Ascending aorta (tissue), 2 donors: ENCODE results near the gene GARIN6. TPM values are rescaled to one million over a fixed set of nuclear protein-coding genes. Genes with fewer than 3 reads are reported as not detected.
"Not testable (repeated sequence)": the region's sequence is repeated elsewhere in the genome, so short reads cannot be mapped to it uniquely, and the experiment has no call there.

Source experiments
- DNase-seq, 2 donors: peaks; one replicate each; pipeline ENCODE4 v3.0.0-alpha.2; 2019; ENCODE audit warnings: low spot score in 2 of 2
- H3K27ac ChIP-seq, 2 donors: fragments of 200-600 bp; sonication (generic); one replicate each; pipeline ENCODE4 v1.5.1; 2016 to 2017; ENCODE audit warnings: mild to moderate bottlenecking in 1 of 2
- H3K27me3 ChIP-seq: fragments of 200-600 bp; sonication (generic); one replicate; pipeline ENCODE4 v1.5.1; 2017
- H3K36me3 ChIP-seq, 2 donors: fragments of 200-600 bp; sonication (generic); one replicate each; pipeline ENCODE4 v1.5.1; 2016
- H3K4me1 ChIP-seq, 2 donors: fragments of 200-600 bp; sonication (generic); one replicate each; pipeline ENCODE4 v1.5.1; 2016 to 2017; ENCODE audit warnings: mild to moderate bottlenecking in 1 of 2
- H3K4me3 ChIP-seq, 2 donors: fragments of 200-600 bp; sonication (generic); one replicate each; pipeline ENCODE4 v1.5.1; 2016 to 2017; ENCODE audit warnings: mild to moderate bottlenecking in 1 of 2
- H3K9me3 ChIP-seq, 2 donors: fragments of 200-600 bp; sonication (generic); one replicate each; pipeline ENCODE4 v1.5.1; 2016
- CTCF ChIP-seq, 3 experiments: fragments of 200-600 bp in 2 of 3; fragments of 450-650 bp in 1 of 3; sonication (generic) in 2 of 3; IDR thresholded peaks; one replicate each; pipeline ENCODE4 v1.5.1; 2016 to 2019; ENCODE audit warnings: antibody characterized with exemption in 3 of 3, mild to moderate bottlenecking in 1 of 3, moderate library complexity in 1 of 3
- intact Hi-C: fragments of 100-400 bp; cut with DNase I; formaldehyde crosslinking; loops from one replicate; pipeline ENCODE4 v1.15.1; 2023
- total RNA-seq: library from RNA; depleted of rRNA; stranded (reverse); fragments of >200 nt; gene quantifications from one replicate; pipeline ENCODE4 v1.1.0, GENCODE V29; 2016

Gene GARIN6
- total RNA-seq, 1 donor from 2014 or later: not detected

DNA sequence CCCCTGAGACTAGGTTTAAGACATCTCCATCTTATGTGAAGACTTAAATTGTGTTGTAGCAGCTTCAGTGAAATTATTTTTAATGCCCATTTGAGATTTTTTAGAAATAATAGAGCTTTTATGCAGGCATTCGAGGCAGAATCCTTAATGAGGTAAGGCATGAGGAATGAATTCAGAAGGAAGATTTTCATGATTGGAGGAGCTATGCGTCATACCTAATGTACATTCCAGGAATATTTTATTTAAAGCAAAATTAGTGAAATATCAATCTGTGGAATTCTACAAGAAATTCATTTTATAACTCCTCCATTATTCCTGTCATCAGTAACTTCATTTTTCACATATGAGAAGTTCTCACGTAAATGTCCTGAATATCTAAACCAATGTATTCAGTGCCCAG is 36.0 kb upstream of the GARIN6 start:
- H3K9me3 ChIP-seq: peaks cover 0 to 5% of the 10 kb centered on the region in 2 donors
- TF ChIP-seq CTCF (IDR thresholded peaks at IDR 0.05): no peak
- no peak overlapping the region for H3K4me3 ChIP-seq
- H3K27me3 ChIP-seq: no peaks in the 10 kb centered on the region
- H3K4me1 ChIP-seq: peaks cover 0 to 5% of the 10 kb centered on the region in 2 donors
- H3K36me3 ChIP-seq: no peaks in the 10 kb centered on the region
- no peak overlapping the region for H3K27ac ChIP-seq
- no peak for DNase-seq
- intact Hi-C loops: no loop called here

GRCh38 chr12:99618657-99619056 is 28.9 kb upstream of the GARIN6 start:
- Histone ChIP-seq H3K36me3 (no peaks in the 10 kb centered on the region), H3K4me3 (no peak overlapping the region), H3K9me3 (peaks cover 0 to 24% of the 10 kb centered on the region in 2 donors), H3K4me1 (no peaks in the 10 kb centered on the region), H3K27me3 (no peaks in the 10 kb centered on the region), H3K27ac (no peak overlapping the region)
- intact Hi-C loops: no loop called here
- no peak for DNase-seq
- no peak for TF ChIP-seq CTCF (IDR thresholded peaks at IDR 0.05)

DNA sequence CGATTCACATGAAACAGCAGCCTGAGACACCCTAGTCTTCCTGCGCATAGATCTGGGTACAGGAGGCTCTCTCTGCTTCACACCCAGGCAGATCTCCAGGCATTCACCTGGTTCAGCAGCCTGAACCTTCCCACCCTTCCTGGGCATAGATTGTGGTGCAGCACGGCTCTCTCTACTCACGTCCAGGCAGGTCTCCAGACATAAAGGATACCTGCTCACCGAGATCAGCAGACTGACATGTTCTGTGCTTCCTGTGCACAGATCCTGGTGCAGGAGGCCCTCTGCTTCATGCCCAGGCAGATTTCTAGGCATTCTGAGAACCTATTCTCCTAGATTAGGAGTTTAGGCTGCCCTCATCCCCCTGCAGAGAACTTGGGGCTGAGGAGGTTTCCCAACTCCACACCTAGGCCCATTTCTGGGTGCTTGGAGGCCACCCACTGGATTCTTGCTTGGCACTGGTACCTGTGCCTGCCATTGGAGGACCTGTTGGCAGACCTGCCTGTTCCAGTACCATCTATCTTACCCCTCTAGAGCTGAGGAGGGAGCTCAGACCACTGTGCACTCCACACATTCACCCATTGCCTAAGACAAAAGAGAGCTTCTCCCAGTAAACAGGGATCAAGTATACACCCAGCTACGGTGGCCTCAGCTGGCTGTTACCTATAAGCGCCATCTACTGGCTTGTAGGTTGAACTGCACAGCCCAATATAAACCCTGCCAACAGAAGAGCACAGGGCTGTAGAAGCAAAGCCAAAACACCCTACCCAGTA is 28.0 kb upstream of the GARIN6 start:
- H3K27ac ChIP-seq: no peak overlapping the region
- peak in 1 of 3 experiments; percentile 13 for TF ChIP-seq CTCF (IDR thresholded peaks at IDR 0.05)
- DNase-seq: no peak
- H3K36me3 ChIP-seq: no peaks in the 10 kb centered on the region
- H3K9me3 ChIP-seq: peaks cover 4 to 33% of the 10 kb centered on the region in 2 donors
- H3K4me1 ChIP-seq: no peaks in the 10 kb centered on the region
- no peaks in the 10 kb centered on the region for H3K27me3 ChIP-seq
- H3K4me3 ChIP-seq: no peak overlapping the region
- intact Hi-C loops: no loop called here

DNA sequence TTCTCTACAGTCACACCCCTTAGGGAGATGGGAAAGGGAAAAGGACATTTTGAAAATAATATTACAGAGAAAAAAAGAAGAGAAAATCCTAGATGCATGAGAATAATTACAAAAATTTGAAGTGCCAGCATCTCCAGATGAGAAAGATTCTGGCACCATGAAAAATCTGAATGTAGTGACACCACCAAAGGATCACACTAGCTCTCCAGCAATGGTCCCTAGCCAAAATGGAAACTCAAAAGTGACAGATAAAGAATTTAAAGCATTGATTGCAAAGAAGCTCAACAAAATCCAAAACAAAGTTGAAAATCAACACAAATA is 27.4 kb upstream of the GARIN6 start:
- intact Hi-C loops: no loop called here
- H3K4me3 ChIP-seq: no peak overlapping the region
- no peaks in the 10 kb centered on the region for H3K27me3 ChIP-seq
- DNase-seq: no peak
- H3K4me1 ChIP-seq: no peaks in the 10 kb centered on the region
- H3K9me3 ChIP-seq: peaks cover 4 to 34% of the 10 kb centered on the region in 2 donors
- no peaks in the 10 kb centered on the region for H3K36me3 ChIP-seq
- H3K27ac ChIP-seq: no peak overlapping the region
- no peak for TF ChIP-seq CTCF (IDR thresholded peaks at IDR 0.05)

DNA sequence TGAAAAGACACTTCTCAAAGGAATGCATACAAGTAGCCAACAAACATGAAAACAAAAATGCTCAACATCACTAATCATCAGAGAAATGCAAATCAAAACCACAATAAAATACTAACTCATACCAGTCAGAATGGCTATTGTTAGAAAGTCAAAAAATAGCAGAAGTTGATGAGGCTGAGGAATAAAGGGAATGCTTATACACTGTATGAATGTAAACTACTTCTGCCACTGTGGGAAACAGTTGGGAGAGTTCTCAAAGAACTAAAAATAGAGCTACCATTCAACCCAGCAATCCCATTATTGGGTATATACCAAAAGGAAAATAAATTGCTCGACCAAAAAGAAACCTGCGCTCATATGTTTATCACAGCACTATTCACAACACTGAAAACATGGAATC is 23.0 kb upstream of the GARIN6 start:
- H3K27me3 ChIP-seq, H3K4me3 ChIP-seq, H3K27ac ChIP-seq, DNase-seq, intact Hi-C loops, H3K36me3 ChIP-seq, H3K4me1 ChIP-seq: not testable (repeated sequence)
- H3K9me3 ChIP-seq: peaks cover 4 to 28% of the 10 kb centered on the region in 2 donors

DNA sequence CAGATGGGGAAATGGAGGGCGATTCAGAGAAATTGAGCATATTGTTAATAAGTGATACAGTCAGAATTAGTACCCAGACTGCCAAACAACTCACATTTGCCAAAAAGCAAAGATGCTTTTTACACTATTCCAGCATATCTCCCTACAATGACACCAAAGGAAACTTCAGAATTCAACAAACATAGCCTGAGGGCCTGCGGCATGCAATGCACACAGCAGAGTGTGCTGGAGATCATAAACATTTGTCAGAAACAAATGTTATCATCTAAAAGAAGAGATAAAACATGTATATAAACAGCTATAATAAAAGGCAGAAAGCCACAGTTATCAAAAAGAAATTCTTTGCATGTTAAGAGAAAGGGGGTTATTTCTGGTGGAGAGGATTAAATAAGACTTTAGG is 20.1 kb upstream of the GARIN6 start:
- H3K27me3 ChIP-seq: no peaks in the 10 kb centered on the region

More for the DNA sequence above, 20.1 kb upstream of the GARIN6 start:
- intact Hi-C loops: no loop called here
- no peaks in the 10 kb centered on the region for H3K36me3 ChIP-seq
- H3K4me1 ChIP-seq: no peaks in the 10 kb centered on the region
- no peak overlapping the region for H3K27ac ChIP-seq
- H3K9me3 ChIP-seq: peaks cover 4 to 16% of the 10 kb centered on the region in 2 donors
- no peak for TF ChIP-seq CTCF (IDR thresholded peaks at IDR 0.05)
- no peak for DNase-seq
- no peak overlapping the region for H3K4me3 ChIP-seq
